SU-DHL-6 (cell line): ENCODE measurements around the gene CSTB.

ENCODE experiments used
- H2AFZ ChIP-seq: fragments of 200-600 bp; sonication (generic); 2 replicates; pipeline ENCODE4 v1.6.1; 2014; ENCODE audit warnings: low read depth, mild to moderate bottlenecking, moderate library complexity, mixed read lengths, antibody characterized with exemption, low read length; ENCODE audit not compliant: severe bottlenecking
- H3F3A ChIP-seq: fragments of 200-600 bp; shearing (Covaris generic); 2 replicates; pipeline ENCODE4 v1.6.0; 2016; ENCODE audit warnings: antibody characterized with exemption, mild to moderate bottlenecking; ENCODE audit not compliant: insufficient read depth
- H3K27ac ChIP-seq: fragments of 200-600 bp; sonication (generic); 2 replicates; pipeline ENCODE4 v1.5.1; 2016; ENCODE audit warnings: low read depth, mild to moderate bottlenecking, low read length, moderate library complexity, mixed read lengths
- H3K27me3 ChIP-seq: fragments of 200-600 bp; sonication (generic), shearing (Covaris generic); 2 replicates; pipeline ENCODE4 v1.6.0; 2014; ENCODE audit warnings: mild to moderate bottlenecking, low read length
- H3K36me3 ChIP-seq: fragments of 200-600 bp; sonication (generic); 2 replicates; pipeline ENCODE4 v1.6.1; 2014; ENCODE audit warnings: mild to moderate bottlenecking, low read length, mixed read lengths
- H3K4me2 ChIP-seq: fragments of 300-600, 200-600 bp; shearing (Covaris generic), sonication (generic); 2 replicates; pipeline ENCODE4 v1.6.0; 2014; ENCODE audit warnings: low read length, low read depth, mild to moderate bottlenecking; ENCODE audit not compliant: poor library complexity, severe bottlenecking
- H3K4me3 ChIP-seq: fragments of 200-600 bp; sonication (generic); 2 replicates; pipeline ENCODE4 v1.5.1; 2014; ENCODE audit warnings: antibody characterized with exemption, low read length, mild to moderate bottlenecking, mixed read lengths; ENCODE audit not compliant: insufficient read depth, poor library complexity, severe bottlenecking
- H3K79me2 ChIP-seq: fragments of 200-600 bp; sonication (generic); 2 replicates; pipeline ENCODE4 v1.6.1; 2014; ENCODE audit warnings: mild to moderate bottlenecking, low read length, moderate library complexity; ENCODE audit not compliant: insufficient read depth
- H3K9ac ChIP-seq: fragments of 200-600 bp; sonication (generic); 2 replicates; pipeline ENCODE4 v1.7.0; 2014; ENCODE audit warnings: mild to moderate bottlenecking, low read length
- H3K9me2 ChIP-seq: fragments of 200-600 bp; sonication (generic); replicated peaks from 2 replicates; pipeline ENCODE4 v1.6.1; 2014; ENCODE audit warnings: low read length; ENCODE audit not compliant: insufficient read depth
- H3K9me3 ChIP-seq: fragments of 200-600 bp; sonication (generic); 2 replicates; pipeline ENCODE4 v1.6.1; 2014; ENCODE audit warnings: low read length, mixed read lengths; ENCODE audit not compliant: insufficient read depth
- H4K20me1 ChIP-seq: fragments of 200-600 bp; sonication (generic); 2 replicates; pipeline ENCODE4 v1.6.1; 2014; ENCODE audit warnings: low read depth, mild to moderate bottlenecking, antibody characterized with exemption, low read length, moderate library complexity, mixed read lengths
- EZH2phosphoT487 ChIP-seq: fragments of 200-600 bp; sonication (generic), shearing (Covaris generic); conservative IDR thresholded peaks from 2 replicates; pipeline ENCODE4 v1.6.1; 2018; ENCODE audit warnings: mild to moderate bottlenecking, antibody characterized with exemption, low read length, moderate library complexity, mixed read lengths
- TF ChIP-seq, protein P1 (sequence below): fragments of 200-600 bp; sonication (generic); IDR thresholded peaks from one replicate; pipeline ENCODE4 v1.5.1; 2017; ENCODE audit warnings: antibody characterized with exemption, mild to moderate bottlenecking, low read length, moderate library complexity; ENCODE audit not compliant: insufficient read depth, poor library complexity, severe bottlenecking

The CSTB gene

DNA sequence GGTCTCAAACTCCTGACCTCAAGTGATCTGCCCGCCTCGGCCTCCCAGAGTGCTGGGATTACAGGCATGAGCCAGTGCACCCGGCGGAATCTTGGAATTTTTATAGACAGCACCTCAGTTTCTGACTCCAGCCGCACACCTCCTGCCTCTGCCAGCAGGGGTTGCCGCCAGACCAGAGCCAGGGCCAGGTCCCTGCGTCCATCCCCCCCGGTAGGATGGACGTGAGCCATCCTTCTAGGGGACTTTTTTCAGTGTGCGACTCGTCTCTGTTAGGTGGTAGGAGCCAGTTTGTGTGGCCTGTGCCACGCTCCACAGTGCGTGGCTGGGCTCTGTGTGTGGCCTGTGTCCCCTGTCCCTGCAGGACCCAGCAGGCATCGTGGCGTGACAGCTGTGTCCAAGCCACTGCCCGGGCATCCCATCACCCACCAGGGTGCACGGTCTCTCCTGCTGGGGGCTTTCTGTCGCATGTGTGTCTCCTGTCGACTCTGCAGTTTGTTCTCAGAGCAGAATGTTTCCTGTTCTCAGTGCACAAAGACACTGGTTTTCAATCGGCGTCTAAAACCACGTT lies 15.6 kb downstream of the CSTB start:
- H3K27ac ChIP-seq: no peak overlapping the region
- no peaks in the 10 kb centered on the region for H3K79me2 ChIP-seq
- no peak overlapping the region for H3K9ac ChIP-seq
- no peaks in the 10 kb centered on the region for H4K20me1 ChIP-seq
- H3K36me3 ChIP-seq: no peaks in the 10 kb centered on the region
- H3K4me3 ChIP-seq: no peak overlapping the region
- TF ChIP-seq, protein P1, sequence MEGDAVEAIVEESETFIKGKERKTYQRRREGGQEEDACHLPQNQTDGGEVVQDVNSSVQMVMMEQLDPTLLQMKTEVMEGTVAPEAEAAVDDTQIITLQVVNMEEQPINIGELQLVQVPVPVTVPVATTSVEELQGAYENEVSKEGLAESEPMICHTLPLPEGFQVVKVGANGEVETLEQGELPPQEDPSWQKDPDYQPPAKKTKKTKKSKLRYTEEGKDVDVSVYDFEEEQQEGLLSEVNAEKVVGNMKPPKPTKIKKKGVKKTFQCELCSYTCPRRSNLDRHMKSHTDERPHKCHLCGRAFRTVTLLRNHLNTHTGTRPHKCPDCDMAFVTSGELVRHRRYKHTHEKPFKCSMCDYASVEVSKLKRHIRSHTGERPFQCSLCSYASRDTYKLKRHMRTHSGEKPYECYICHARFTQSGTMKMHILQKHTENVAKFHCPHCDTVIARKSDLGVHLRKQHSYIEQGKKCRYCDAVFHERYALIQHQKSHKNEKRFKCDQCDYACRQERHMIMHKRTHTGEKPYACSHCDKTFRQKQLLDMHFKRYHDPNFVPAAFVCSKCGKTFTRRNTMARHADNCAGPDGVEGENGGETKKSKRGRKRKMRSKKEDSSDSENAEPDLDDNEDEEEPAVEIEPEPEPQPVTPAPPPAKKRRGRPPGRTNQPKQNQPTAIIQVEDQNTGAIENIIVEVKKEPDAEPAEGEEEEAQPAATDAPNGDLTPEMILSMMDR: no peak
- no peak for TF ChIP-seq EZH2phosphoT487
- H3K9me3 ChIP-seq: no peaks in the 10 kb centered on the region
- H3K9me2 ChIP-seq: no peaks in the 10 kb centered on the region
- H2AFZ ChIP-seq: no peak overlapping the region
- no peaks in the 10 kb centered on the region for H3F3A ChIP-seq
- H3K27me3 ChIP-seq: no peaks in the 10 kb centered on the region
- H3K4me2 ChIP-seq: no peak overlapping the region

DNA sequence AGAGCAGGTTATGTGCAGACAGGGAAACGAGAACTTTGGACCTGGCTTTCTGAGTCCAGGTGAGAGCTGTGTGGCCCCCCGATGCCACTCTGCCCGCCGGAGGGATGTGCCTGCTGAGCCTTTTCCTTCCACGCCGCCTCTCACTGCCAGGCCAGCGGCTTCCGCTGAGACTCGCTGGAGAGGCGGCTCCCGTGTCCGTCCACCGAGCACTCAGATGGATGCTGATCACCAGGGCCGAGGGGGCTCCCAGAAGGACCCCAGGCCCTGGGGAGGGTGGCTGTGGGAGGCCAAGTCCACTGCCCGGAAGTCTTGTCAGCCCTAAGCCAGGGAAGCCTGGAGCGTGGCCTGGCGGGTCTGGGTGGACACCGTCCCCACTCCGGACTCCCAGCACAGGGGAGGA lies 16.5 kb downstream of the CSTB start:
- H3K4me2 ChIP-seq: no peak overlapping the region
- H3K27ac ChIP-seq: no peak overlapping the region
- no peaks in the 10 kb centered on the region for H4K20me1 ChIP-seq
- no peaks in the 10 kb centered on the region for H3K79me2 ChIP-seq
- H3K9ac ChIP-seq: no peak overlapping the region
- H3K9me2 ChIP-seq: no peaks in the 10 kb centered on the region
- no peak overlapping the region for H2AFZ ChIP-seq
- H3K27me3 ChIP-seq: no peaks in the 10 kb centered on the region
- no peaks in the 10 kb centered on the region for H3F3A ChIP-seq
- no peaks in the 10 kb centered on the region for H3K36me3 ChIP-seq
- TF ChIP-seq, protein P1: no peak
- TF ChIP-seq EZH2phosphoT487: no peak
- H3K9me3 ChIP-seq: no peaks in the 10 kb centered on the region
- no peak overlapping the region for H3K4me3 ChIP-seq

DNA sequence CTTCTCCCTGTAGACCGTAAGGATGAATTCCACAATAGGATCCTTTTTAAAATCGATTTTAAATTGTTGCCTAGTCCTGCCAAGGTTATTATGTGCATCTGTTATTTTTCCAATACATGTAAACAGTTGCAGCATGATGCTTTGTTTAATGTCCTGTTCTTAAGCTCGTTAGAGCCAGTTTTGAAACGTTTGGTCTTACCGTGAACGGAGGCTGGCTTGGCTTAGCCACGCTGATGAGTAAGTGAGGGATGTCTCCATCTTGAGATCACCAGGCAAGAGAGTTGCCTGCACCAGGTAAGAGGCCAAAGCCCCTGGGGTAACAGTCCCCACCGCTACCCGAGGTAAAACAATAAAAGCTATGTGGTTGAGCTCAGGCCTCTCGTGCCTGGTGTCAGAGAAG lies 17.3 kb downstream of the CSTB start:
- TF ChIP-seq, protein P1: no peak
- TF ChIP-seq EZH2phosphoT487: no peak
- Histone ChIP-seq H3F3A (no peaks in the 10 kb centered on the region), H3K9me3 (no peaks in the 10 kb centered on the region), H3K9me2 (no peaks in the 10 kb centered on the region), H4K20me1 (no peaks in the 10 kb centered on the region), H3K27ac (no peak overlapping the region), H3K4me2 (no peak overlapping the region), H2AFZ (no peak overlapping the region), H3K27me3 (no peaks in the 10 kb centered on the region), H3K79me2 (no peaks in the 10 kb centered on the region), H3K36me3 (no peaks in the 10 kb centered on the region), H3K9ac (no peak overlapping the region), H3K4me3 (no peak overlapping the region)
